ENCODE results near the gene CHST10.

GRCh38 chr2:100396483-100396882 lies 21.0 kb downstream of the CHST10 start:
- TF ChIP-seq EZH2 (IDR thresholded peaks at IDR 0.05; ENCODE audit: borderline replicate concordance, low read depth, low read length, poor library complexity, severe bottlenecking), result no peak
- TF ChIP-seq, protein P1, sequence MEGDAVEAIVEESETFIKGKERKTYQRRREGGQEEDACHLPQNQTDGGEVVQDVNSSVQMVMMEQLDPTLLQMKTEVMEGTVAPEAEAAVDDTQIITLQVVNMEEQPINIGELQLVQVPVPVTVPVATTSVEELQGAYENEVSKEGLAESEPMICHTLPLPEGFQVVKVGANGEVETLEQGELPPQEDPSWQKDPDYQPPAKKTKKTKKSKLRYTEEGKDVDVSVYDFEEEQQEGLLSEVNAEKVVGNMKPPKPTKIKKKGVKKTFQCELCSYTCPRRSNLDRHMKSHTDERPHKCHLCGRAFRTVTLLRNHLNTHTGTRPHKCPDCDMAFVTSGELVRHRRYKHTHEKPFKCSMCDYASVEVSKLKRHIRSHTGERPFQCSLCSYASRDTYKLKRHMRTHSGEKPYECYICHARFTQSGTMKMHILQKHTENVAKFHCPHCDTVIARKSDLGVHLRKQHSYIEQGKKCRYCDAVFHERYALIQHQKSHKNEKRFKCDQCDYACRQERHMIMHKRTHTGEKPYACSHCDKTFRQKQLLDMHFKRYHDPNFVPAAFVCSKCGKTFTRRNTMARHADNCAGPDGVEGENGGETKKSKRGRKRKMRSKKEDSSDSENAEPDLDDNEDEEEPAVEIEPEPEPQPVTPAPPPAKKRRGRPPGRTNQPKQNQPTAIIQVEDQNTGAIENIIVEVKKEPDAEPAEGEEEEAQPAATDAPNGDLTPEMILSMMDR (conservative IDR thresholded peaks at IDR 0.05; ENCODE audit: low read depth, low read length), result no peak
